DOHH2 (cell line): ENCODE data around the gene YIPF4.
"Not testable (repeated sequence)": the region's sequence is repeated elsewhere in the genome, so short reads cannot be mapped to it uniquely, and the experiment has no call there.

Source experiments
- H3F3A ChIP-seq: fragments of 200-600 bp; sonication (generic), shearing (Covaris generic); 2 replicates; pipeline ENCODE4 v1.6.0; 2016; ENCODE audit warnings: antibody characterized with exemption, mild to moderate bottlenecking; ENCODE audit not compliant: control insufficient read depth, insufficient read depth
- H3K27ac ChIP-seq: fragments of 200-600 bp; sonication (generic); 2 replicates; pipeline ENCODE4 v1.5.1; 2014; ENCODE audit warnings: low read depth, mild to moderate bottlenecking, low read length, moderate library complexity
- H3K27me3 ChIP-seq: fragments of 200-600 bp; sonication (generic); 2 replicates; pipeline ENCODE4 v1.6.1; 2014; ENCODE audit warnings: mild to moderate bottlenecking, low read length, mixed read lengths; ENCODE audit not compliant: control insufficient read depth
- H3K36me3 ChIP-seq: fragments of 200-600 bp; sonication (generic); 2 replicates; pipeline ENCODE4 v1.6.1; 2014; ENCODE audit warnings: mild to moderate bottlenecking, low read length, moderate library complexity, mixed read lengths; ENCODE audit not compliant: control insufficient read depth
- H3K4me1 ChIP-seq: fragments of 200-600 bp; sonication (generic); 2 replicates; pipeline ENCODE4 v1.6.1; 2014; ENCODE audit warnings: mild to moderate bottlenecking, low read length, mixed read lengths; ENCODE audit not compliant: control insufficient read depth
- H3K4me2 ChIP-seq: fragments of 200-600 bp; sonication (generic); 2 replicates; pipeline ENCODE4 v1.6.0; 2014; ENCODE audit warnings: mild to moderate bottlenecking, low read length, moderate library complexity
- H3K4me3 ChIP-seq: fragments of 200-600 bp; sonication (generic); 2 replicates; pipeline ENCODE4 v1.5.1; 2014; ENCODE audit warnings: mild to moderate bottlenecking, low read length, mixed read lengths
- H3K79me2 ChIP-seq: fragments of 200-600 bp; sonication (generic); 2 replicates; pipeline ENCODE4 v1.6.1; 2014; ENCODE audit warnings: mild to moderate bottlenecking, low read length, mixed read lengths; ENCODE audit not compliant: control insufficient read depth
- H3K9me2 ChIP-seq: fragments of 200-600 bp; sonication (generic); replicated peaks from 2 replicates; pipeline ENCODE4 v1.6.1; 2014; ENCODE audit warnings: mild to moderate bottlenecking, low read length, mixed read lengths; ENCODE audit not compliant: control insufficient read depth
- H3K9me3 ChIP-seq: fragments of 200-600 bp; sonication (generic); 2 replicates; pipeline ENCODE4 v1.6.1; 2014; ENCODE audit warnings: antibody characterized with exemption, low read length, mixed read lengths; ENCODE audit not compliant: control insufficient read depth, insufficient read depth
- H4K20me1 ChIP-seq: fragments of 200-600 bp; sonication (generic); 2 replicates; pipeline ENCODE4 v1.6.0; 2014; ENCODE audit warnings: low read depth, mild to moderate bottlenecking, antibody characterized with exemption, low read length, moderate library complexity; ENCODE audit not compliant: control insufficient read depth, insufficient read depth
- EZH2phosphoT487 ChIP-seq: fragments of 200-600 bp; sonication (generic); IDR thresholded peaks from 2 replicates; pipeline ENCODE4 v1.6.1; 2017; ENCODE audit warnings: borderline replicate concordance, mild to moderate bottlenecking, antibody characterized with exemption, low read length, moderate library complexity, mixed read lengths

YIPF4 gene

DNA sequence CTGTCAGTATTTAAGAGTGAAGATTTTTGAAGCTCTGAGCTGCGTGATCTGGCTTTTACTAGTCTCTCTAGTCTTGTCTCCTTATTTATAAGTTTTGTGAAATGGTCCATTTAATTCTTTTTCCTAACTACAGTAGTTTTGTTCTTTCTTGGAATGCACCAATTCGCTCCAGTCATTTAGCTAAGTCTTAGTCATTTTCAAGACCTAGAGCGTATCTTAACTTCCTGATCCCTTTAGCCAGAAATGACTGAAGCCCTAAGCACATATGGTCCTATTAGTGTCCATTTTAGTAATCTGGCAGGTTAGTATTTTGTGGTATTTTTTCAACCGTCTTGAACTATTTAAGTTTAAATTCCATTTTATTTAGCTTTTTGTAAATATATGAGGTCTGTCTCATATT is 82.7 kb downstream of the YIPF4 start:
- Histone ChIP-seq H3K27me3 (no peaks in the 10 kb centered on the region), H3K36me3 (peaks cover 56% of the 10 kb centered on the region), H4K20me1 (peaks cover 29% of the 10 kb centered on the region), H3K9me3 (no peaks in the 10 kb centered on the region), H3K79me2 (peaks cover 84% of the 10 kb centered on the region), H3K4me1 (peaks cover 77% of the 10 kb centered on the region), H3K27ac (no peak overlapping the region), H3K4me3 (peak overlapping the region; percentile 26; the same call in 1 of the 2 replicates), H3K9me2 (no peaks in the 10 kb centered on the region), H3F3A (peaks cover 6% of the 10 kb centered on the region), H3K4me2 (peak overlapping the region; percentile 85)
- TF ChIP-seq EZH2phosphoT487, result no peak

DNA sequence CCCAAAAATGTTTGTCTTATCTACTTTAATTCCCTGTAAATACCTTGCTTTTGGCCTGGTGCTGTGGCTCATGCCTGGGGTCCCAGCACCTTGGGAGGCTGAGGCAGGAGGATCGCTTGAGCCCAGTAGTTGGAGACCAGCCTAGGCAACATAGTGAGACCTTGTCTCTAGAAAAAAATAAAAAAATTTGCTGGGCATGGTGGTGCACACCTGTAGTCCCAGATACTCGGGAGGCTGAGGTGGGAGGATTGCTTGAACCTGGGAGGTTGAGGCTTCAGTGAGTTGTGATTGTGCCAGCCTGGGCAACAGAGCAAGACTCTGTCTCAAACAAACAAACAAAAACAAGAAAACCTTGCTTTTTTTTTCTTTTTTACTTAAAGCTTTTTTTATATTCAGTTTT is 85.3 kb downstream of the YIPF4 start:
- peak overlapping the region; percentile 47 for H3K4me3 ChIP-seq
- H3K79me2 ChIP-seq, result peaks cover 100% of the 10 kb centered on the region
- not testable (repeated sequence) for H3K9me2 ChIP-seq, H3K9me3 ChIP-seq, H3K27me3 ChIP-seq, H3F3A ChIP-seq
- peaks cover 95% of the 10 kb centered on the region for H3K4me1 ChIP-seq
- H4K20me1 ChIP-seq, result peaks cover 29% of the 10 kb centered on the region
- peaks cover 52% of the 10 kb centered on the region for H3K36me3 ChIP-seq
- peak overlapping the region; percentile 55 for H3K27ac ChIP-seq
- H3K4me2 ChIP-seq, result peak overlapping the region; percentile 73

DNA sequence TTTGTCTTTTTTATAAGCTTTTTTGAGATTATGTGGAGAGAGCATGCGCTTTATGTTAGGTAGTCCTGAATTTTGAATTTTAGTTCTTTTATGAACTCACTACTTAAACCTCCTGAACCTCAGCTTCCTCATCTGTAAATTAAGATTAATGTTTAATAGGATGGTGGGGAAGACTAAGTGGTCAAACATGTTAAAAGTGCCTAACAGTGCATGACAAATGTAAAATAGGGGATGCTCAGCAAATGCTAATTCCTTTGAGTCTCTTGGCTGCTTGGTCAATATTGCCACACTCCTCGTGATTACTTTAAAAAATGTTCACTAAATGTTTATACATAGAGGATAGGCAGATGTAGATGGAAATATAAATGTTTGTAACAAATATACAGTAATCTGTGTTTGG is 85.9 kb downstream of the YIPF4 start:
- H3K4me1 ChIP-seq, result peaks cover 93% of the 10 kb centered on the region

DNA sequence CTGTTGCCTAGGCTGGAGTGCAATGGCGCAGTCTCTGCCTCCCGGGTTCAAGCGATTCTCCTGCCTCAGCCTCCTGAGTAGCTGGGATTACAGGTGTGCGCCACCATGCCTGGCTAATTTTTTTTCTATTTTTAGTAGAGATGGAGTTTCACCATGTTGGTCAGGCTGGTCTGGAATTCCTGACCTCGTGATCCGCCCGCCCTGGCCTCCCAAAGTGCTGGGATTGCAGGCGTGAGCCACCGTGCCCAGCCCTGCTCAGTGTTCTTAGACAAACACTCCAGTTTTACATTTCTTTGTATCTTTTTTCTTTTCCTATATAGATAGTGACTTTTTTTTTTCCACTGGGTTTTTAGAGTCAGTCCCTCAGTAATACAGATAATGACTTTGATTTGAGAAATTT is 86.6 kb downstream of the YIPF4 start:
- Histone ChIP-seq H3K36me3 (peaks cover 41% of the 10 kb centered on the region), H3K4me2 (peak overlapping the region; percentile 31), H3K4me1 (peaks cover 93% of the 10 kb centered on the region), H3K79me2 (peaks cover 100% of the 10 kb centered on the region), H4K20me1 (peaks cover 22% of the 10 kb centered on the region)
- H3K4me3 ChIP-seq, H3F3A ChIP-seq, H3K9me2 ChIP-seq, H3K9me3 ChIP-seq, H3K27me3 ChIP-seq, H3K27ac ChIP-seq: not testable (repeated sequence)

More for the DNA sequence above, 85.9 kb downstream of the YIPF4 start:
- peak overlapping the region; percentile 73 for H3K4me2 ChIP-seq
- no peaks in the 10 kb centered on the region for H3K9me2 ChIP-seq
- no peaks in the 10 kb centered on the region for H3K9me3 ChIP-seq
- H3K27ac ChIP-seq, result peak overlapping the region; percentile 55
- H3K4me3 ChIP-seq, result peak overlapping the region; percentile 47
- no peaks in the 10 kb centered on the region for H3K27me3 ChIP-seq
- no peak for TF ChIP-seq EZH2phosphoT487
- no peaks in the 10 kb centered on the region for H3F3A ChIP-seq
- peaks cover 100% of the 10 kb centered on the region for H3K79me2 ChIP-seq
- peaks cover 24% of the 10 kb centered on the region for H4K20me1 ChIP-seq
- H3K36me3 ChIP-seq, result peaks cover 46% of the 10 kb centered on the region

DNA sequence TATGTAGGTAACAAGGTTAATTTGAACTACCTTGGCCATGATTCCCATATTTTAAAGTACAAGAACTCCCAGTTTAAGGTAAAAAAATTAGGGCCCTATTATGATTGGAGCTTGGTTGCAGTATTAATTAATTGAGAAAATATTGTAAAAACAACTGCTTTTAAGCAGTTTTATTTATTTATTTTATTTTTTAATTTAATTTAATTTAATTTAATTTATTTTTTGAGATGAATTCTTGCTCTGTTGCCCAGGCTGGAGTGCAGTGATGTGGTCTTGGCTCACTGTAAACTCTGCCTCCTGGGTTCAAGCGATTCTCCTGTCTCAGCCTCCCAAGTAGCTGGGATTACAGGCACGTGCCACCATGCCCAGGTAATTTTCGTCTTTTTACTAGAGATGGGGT is 88.0 kb downstream of the YIPF4 start:
- H3K27ac ChIP-seq, H3K9me3 ChIP-seq, H3K27me3 ChIP-seq, H3F3A ChIP-seq, H3K4me3 ChIP-seq, H3K9me2 ChIP-seq: not testable (repeated sequence)
- Histone ChIP-seq H3K79me2 (peaks cover 100% of the 10 kb centered on the region), H4K20me1 (peaks cover 28% of the 10 kb centered on the region), H3K4me2 (peak overlapping the region; percentile 32; the same call in 1 of the 2 replicates), H3K4me1 (peaks cover 90% of the 10 kb centered on the region), H3K36me3 (peaks cover 30% of the 10 kb centered on the region)
